Stimulated activated CD4-positive, alpha-beta T cell treated with anti-CD3 and anti-CD28 coated beads, Interleukin-1b, Interleukin-23, amount 100 ng/mL, for 4 hours (primary cell): ENCODE results near the gene PSME3IP1.
"Not testable (repeated sequence)": the region's sequence is repeated elsewhere in the genome, so short reads cannot be mapped to it uniquely, and the experiment has no call there.

Source experiments
- DNase-seq, 2 donors: peaks; one replicate each; pipeline ENCODE4 v3.0.0-alpha.2; 2020; ENCODE audit warnings: low read depth in 2 of 2

Gene PSME3IP1

DNA sequence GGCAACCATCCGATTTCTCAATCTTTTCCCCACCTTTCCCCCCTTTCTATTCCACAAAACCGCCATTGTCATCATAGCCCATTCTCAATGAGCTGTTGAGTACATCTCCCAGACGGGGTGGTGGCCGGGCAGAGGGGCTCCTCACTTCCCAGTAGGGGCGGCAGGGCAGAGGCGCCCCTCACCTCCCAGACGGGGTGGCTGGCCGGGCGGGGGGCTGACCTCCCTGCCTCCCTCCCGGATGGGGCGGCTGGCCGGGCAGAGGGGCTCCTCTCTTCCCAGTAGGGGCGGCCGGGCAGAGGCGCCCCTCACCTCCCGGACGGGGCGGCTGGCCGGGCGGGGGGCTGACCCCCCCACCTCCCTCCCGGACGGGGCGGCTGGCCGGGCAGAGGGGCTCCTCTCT lies 14.5 kb upstream of the PSME3IP1 start:
- DNase-seq = not testable (repeated sequence)

GRCh38 chr16:57196753-57197152 lies 10.9 kb upstream of the PSME3IP1 start:
- no peak for DNase-seq

GRCh38 chr16:57196286-57196685 lies 10.4 kb upstream of the PSME3IP1 start:
- no peak for DNase-seq

GRCh38 chr16:57194512-57194911 lies 8.7 kb upstream of the PSME3IP1 start:
- DNase-seq = no peak

GRCh38 chr16:57192720-57193486 lies 7.1 kb upstream of the PSME3IP1 start:
- no peak for DNase-seq

GRCh38 chr16:57192146-57192545 lies 6.3 kb upstream of the PSME3IP1 start:
- no peak for DNase-seq

DNA sequence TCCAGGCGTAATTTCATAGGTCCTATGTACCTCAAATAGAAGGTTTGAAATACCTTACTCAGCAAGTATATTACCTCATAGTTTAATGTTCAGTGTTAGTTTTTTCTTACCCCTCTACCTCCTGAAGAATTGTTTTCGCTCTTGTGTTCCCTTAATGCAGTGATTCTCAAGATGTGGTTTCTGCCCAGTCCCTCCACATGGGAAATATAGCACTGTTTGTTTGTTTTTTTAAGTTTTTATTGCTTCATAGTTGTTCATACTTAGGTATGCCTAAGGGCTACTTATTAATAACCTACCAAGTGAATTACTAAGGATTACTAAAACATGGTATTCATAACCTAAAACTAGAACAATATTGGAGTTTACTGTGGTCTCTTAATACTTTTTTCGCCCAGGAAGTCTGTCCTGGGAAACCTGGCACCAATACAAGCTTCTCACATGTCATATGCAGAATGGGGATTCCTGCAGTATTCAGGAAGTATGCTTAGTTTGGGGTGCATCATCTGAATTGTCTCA lies 5.3 kb upstream of the PSME3IP1 start:
- DNase-seq = no peak

DNA sequence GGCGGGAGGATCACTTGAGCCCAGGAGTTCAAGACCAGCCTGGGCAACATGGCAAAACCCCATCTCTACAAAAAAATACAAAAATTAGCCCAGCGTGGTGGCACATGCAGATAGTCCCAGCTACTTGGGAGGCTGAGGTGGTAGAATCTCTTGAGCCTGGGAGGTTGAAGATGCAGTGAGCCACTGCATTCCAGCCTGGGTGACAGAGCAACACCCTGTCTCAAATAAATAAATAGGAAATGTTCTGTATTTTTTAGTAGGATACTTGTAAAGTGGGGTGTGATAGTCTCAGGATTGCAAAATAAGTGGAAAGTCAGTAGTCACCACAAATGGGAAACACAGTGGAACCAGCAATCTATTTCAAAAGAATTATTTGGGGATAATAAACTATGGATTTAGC lies 4.3 kb upstream of the PSME3IP1 start:
- no peak for DNase-seq

GRCh38 chr16:57189527-57189926 lies 3.7 kb upstream of the PSME3IP1 start:
- DNase-seq = not testable (repeated sequence)

- DNase-seq = no peak
Measured at GRCh38 chr16:57188711-57189002, 2.8 kb upstream of the PSME3IP1 start.

GRCh38 chr16:57187902-57188710 lies 2.3 kb upstream of the PSME3IP1 start:
- DNase-seq = not testable (repeated sequence)

DNA sequence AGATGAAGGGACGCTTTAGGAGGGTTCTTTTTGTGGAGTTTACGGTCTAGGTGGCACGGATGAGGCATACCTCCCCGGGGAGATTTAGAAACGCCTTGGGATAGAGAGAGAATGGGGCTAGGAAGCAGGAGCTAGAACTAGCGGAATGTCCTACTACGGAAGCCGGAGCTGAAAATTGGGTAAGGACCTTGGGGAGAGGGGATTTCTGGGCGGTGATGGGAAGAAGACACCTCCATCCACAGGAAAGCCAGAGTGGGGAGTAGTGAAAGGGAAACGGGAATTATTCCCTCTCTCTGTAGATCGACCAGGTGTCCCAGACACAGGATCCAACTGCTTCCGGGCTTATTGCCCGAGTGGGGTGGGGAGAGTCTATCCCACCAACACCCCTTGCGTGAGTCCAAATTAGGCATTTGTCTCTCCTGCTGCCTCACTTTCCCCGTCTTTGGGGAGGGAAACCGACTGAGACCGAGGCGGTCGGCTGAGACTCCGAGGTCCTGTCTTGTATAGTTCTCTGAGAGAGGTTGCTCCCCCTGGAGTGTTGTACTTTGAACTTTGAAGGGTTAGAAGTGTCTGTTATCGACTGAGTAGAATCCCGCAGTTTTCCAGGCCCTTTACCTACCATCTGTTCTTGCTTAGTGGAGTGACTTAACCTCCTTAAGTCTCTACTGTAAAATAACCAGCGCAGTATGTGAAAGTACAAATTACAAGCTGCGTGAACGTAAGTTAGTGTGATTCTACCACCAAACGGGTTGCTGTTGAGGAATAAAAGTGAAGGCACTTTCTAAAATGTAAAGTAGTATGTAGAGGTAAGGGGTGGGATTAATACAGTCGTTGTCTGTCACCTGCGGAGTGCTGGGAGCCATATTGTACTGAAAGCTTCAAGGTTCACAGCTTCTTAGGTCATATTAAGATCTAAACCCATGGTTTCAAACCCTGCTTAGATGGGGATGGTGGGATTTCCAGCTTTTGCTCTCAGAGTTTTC lies 1.3 kb upstream of the PSME3IP1 start:
- DNase-seq = no peak

DNA sequence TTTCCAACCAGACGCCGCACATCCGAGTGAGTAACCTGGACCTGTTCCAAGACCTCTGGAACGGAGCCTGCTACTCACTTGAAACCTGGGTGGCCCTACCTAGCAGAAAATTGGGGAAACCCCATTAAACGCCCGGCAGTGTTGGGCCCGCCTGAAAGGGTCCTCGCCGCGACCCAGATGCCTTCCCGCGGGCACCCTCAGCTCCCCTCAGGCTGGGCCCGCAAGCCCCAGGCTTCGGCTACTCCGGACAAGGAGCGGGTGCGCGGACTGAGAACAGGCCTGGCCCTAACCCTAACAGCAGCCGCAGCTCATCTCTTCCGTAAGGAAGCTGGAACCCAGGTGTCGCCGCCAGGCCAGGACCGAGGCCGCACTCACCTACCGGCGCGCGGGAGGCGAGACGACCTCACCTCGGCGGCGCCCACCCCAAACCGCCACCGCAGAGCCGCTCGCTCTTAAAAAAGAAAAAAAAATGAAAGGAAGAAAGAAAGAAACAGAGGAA lies 344 bp downstream of the PSME3IP1 start:
- DNase-seq = peak in 1 of 2 donors; percentile 20

DNA sequence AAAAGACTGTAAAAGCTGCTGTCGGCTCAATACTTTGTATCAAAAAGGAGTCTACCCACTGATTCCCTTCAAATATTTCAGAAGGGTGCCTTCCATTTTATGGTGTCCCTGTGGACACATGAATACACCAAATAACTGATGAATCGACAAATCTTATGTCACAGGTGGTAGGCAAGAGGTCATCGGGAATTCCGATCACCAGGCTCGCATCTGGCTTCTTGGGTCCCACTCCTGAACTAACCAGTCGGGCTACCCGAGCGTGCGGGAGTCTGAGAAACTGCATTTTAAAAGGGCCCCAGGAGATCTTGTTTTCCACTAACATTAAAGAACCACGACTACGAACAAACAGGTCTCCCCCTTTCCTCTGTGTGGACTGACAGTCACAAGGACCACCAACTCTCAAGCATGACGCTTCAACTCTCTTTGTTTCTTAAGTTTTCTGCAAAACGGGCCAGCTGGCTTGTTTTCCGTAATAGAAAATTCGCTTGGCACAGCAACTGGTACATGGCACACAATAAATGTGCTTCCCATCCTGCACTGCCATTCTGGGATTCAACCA lies 873 bp downstream of the PSME3IP1 start:
- DNase-seq = no peak

- DNase-seq = no peak
Measured at GRCh38 chr16:57184113-57184512, 1.7 kb downstream of the PSME3IP1 start.

GRCh38 chr16:57179215-57179828 lies 6.5 kb downstream of the PSME3IP1 start:
- no peak for DNase-seq

GRCh38 chr16:57178793-57179212 lies 7.0 kb downstream of the PSME3IP1 start:
- DNase-seq = no peak

GRCh38 chr16:57178196-57178595 lies 7.6 kb downstream of the PSME3IP1 start:
- no peak for DNase-seq

DNA sequence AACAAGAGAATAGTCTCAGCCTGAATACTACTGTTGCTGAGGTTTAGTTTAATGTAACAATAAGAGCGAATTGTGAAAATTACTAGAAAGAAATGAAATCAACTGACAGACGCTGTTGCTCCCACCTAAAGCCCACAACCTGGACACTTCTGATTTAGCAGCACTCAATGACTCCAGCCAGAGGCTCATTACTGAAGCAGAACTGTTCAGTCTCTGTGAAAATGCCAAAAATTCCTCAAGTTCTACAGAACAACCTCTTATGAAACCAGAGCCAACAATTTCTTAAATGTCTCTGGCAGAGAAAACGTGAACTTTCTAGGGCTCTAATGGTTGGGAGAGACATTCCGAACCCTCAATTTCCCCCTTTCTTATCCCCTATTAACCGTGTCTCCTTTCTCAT lies 9.9 kb downstream of the PSME3IP1 start:
- no peak for DNase-seq

- no peak for DNase-seq
Measured at GRCh38 chr16:57172721-57173290, 13.0 kb downstream of the PSME3IP1 start.

GRCh38 chr16:57169327-57169726 lies 16.5 kb downstream of the PSME3IP1 start:
- no peak for DNase-seq
